ENCODE measurements around the gene FOXP1. TPM values are rescaled to one million over a fixed set of nuclear protein-coding genes. Genes with fewer than 3 reads are reported as not detected.
A peak's percentile ranks its signal among the peaks of the same experiment; 100 is the strongest.

Gene FOXP1
- total and polyA plus RNA-seq, 2 experiments from 2014 or later: 121 to 132 TPM

DNA sequence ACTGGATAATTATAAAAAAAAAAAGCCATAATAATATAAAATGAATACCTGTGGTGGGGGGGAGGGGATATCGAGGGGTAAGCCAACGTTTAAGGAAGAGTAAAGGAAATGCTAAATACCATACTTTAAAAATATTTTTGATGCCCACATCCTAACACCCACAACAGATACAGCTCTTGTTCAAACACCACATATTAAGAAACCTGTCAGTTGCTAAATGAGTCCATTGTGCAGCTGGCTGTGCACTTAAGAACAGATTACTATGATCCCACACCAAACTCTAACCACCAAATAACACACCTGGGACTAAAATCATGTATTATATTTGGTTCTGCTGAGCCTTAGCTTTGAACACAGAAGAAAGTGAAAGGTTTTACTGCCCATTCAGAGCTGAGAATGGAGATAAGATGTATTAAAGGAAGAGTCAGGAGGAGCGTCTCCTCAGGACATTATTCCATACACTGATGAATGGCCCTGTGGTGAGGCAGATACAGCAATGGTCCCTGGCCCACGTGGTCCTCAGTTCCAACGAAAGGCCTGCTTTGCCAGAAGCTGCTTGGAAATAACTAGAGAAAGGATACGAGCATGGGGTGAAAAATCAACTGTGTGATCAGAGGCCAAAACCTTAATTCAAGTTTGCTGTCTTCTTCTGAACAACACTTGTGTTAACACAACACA, 515.4 kb downstream of the FOXP1 start:
- H3K9me3 ChIP-seq (ENCODE audit: low read depth): no peaks in the 10 kb centered on the region
- H3K27me3 ChIP-seq: no peaks in the 10 kb centered on the region
- peaks cover 45% of the 10 kb centered on the region for H3K4me1 ChIP-seq (ENCODE audit: low read depth)
- TF ChIP-seq, protein P1, sequence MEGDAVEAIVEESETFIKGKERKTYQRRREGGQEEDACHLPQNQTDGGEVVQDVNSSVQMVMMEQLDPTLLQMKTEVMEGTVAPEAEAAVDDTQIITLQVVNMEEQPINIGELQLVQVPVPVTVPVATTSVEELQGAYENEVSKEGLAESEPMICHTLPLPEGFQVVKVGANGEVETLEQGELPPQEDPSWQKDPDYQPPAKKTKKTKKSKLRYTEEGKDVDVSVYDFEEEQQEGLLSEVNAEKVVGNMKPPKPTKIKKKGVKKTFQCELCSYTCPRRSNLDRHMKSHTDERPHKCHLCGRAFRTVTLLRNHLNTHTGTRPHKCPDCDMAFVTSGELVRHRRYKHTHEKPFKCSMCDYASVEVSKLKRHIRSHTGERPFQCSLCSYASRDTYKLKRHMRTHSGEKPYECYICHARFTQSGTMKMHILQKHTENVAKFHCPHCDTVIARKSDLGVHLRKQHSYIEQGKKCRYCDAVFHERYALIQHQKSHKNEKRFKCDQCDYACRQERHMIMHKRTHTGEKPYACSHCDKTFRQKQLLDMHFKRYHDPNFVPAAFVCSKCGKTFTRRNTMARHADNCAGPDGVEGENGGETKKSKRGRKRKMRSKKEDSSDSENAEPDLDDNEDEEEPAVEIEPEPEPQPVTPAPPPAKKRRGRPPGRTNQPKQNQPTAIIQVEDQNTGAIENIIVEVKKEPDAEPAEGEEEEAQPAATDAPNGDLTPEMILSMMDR (IDR thresholded peaks at IDR 0.05; ENCODE audit: low read depth, low read length): no peak
- no peak overlapping the region for H3K27ac ChIP-seq
- no peak for DNase-seq (ENCODE audit: low read depth in 1 of 2, low spot score in 1 of 2)
- no peak overlapping the region for H3K4me3 ChIP-seq
- no peaks in the 10 kb centered on the region for H3K36me3 ChIP-seq

DNA sequence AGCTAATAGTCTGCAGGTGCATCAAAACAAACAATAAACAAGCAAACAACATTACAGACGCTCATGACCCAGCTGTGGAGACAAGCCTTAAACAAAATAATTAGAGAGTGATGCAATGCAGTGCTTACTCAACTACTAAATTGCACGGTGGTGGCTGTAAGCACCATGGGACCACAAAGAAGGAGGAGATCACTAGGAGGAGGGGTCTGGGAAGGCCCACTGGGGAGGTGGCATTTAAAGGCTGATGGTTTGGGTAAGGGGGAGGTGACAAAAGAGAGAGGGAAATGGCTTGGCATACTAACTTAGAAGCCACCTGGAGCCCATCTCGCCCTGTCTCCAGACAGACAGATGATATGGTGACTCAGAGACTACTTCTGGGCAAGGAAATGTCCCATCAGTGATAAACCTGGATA, 516.7 kb downstream of the FOXP1 start:
- TF ChIP-seq, protein P1 (IDR thresholded peaks at IDR 0.05; ENCODE audit: low read depth, low read length): no peak
- peak overlapping the region; percentile 99 for H3K27ac ChIP-seq
- H3K27me3 ChIP-seq: no peaks in the 10 kb centered on the region
- DNase-seq (ENCODE audit: low read depth in 1 of 2, low spot score in 1 of 2): peak in 1 of 2 donors; percentile 71
- H3K36me3 ChIP-seq: no peaks in the 10 kb centered on the region
- H3K4me1 ChIP-seq (ENCODE audit: low read depth): peaks cover 45% of the 10 kb centered on the region
- peak overlapping the region; percentile 61 for H3K4me3 ChIP-seq
- H3K9me3 ChIP-seq (ENCODE audit: low read depth): no peaks in the 10 kb centered on the region

DNA sequence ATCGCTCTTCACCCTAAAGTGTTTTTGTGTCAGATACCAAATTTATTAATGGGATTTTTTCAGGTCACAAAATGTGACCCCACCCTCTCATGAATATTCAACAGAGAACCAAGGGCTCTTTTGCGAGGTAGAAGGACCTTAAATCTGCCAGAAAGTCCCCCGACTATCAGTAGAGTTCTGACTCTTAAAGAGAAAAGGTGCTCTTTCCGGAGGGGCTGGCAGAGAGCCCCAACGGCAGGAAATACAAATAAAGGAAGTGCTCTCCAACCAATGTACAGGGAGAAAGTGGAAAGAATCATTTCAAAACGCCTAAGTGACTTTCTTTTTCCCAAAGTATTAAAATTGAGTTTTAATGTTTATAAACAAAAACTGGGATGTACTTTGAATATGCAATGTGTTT, 517.2 kb downstream of the FOXP1 start:
- H3K27me3 ChIP-seq: no peaks in the 10 kb centered on the region
- H3K36me3 ChIP-seq: no peaks in the 10 kb centered on the region
- TF ChIP-seq, protein P1 (IDR thresholded peaks at IDR 0.05; ENCODE audit: low read depth, low read length): no peak
- DNase-seq (ENCODE audit: low read depth in 1 of 2, low spot score in 1 of 2): no peak
- peak overlapping the region; percentile 61 for H3K4me3 ChIP-seq
- peak overlapping the region; percentile 99 for H3K27ac ChIP-seq
- peaks cover 46% of the 10 kb centered on the region for H3K4me1 ChIP-seq (ENCODE audit: low read depth)
- H3K9me3 ChIP-seq (ENCODE audit: low read depth): no peaks in the 10 kb centered on the region

DNA sequence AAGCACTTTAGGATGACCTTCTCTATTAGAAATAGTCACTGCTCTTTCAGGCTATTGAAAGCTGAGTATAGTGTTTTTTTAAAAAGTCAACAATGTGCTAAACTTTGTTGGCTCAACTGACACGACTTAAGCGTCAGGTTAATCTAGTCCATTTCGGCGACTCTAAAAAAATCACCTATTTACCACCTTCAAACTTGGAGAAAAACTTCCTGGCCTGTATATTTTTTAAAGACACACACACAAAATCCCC, 517.8 kb downstream of the FOXP1 start:
- Histone ChIP-seq H3K27me3 (no peaks in the 10 kb centered on the region), H3K4me1 (ENCODE audit: low read depth) (peaks cover 46% of the 10 kb centered on the region), H3K4me3 (peak overlapping the region; percentile 61), H3K27ac (peak overlapping the region; percentile 99), H3K9me3 (ENCODE audit: low read depth) (no peaks in the 10 kb centered on the region), H3K36me3 (no peaks in the 10 kb centered on the region)
- DNase-seq (ENCODE audit: low read depth in 1 of 2, low spot score in 1 of 2): no peak
- TF ChIP-seq, protein P1 (IDR thresholded peaks at IDR 0.05; ENCODE audit: low read depth, low read length): no peak

DNA sequence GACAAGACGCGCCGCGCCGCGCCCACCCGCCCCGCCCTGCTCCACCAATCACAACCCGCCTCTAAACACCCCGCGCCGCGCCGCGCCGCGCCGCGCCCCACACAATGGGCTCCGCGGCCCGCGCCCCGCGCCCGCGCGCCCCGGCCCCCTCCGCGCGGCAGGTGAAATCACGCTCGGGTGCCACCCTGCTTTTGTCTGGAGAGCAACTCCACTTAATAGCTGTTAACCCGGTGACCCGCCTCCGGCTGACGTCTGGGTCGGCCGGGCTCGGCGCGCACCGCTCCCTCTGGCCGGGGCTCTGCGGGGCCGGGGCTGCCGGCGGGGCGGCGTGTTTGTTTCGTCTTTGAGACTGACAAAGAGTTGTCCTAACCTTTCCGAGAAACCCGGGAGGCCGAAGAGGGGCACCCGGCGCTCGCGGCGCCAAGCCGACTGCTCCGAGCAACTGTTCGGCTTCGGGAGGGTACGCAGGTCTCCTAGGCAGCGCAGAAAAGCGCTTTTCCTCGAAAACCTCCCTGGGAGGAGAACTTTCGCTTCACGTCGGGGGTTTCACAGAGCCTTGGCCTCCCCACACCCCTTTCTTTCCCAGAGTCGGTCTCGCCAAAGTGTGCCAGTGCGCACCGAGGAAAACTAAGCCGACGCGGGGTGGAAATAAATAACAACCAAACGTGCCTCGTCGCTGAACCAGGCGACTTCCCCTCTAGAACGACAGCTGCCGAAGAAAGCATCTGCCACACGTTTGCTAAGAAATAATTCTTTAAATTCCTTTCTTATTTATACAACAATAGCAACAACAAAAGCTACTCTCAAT, 518.4 kb downstream of the FOXP1 start:
- H3K4me3 ChIP-seq: peak overlapping the region; percentile 61
- H3K36me3 ChIP-seq: no peaks in the 10 kb centered on the region
- TF ChIP-seq, protein P1 (IDR thresholded peaks at IDR 0.05; ENCODE audit: low read depth, low read length): no peak
- DNase-seq (ENCODE audit: low read depth in 1 of 2, low spot score in 1 of 2): peak; percentile 51 to 80
- no peaks in the 10 kb centered on the region for H3K9me3 ChIP-seq (ENCODE audit: low read depth)
- H3K4me1 ChIP-seq (ENCODE audit: low read depth): peaks cover 46% of the 10 kb centered on the region
- H3K27ac ChIP-seq: peak overlapping the region; percentile 99
- no peaks in the 10 kb centered on the region for H3K27me3 ChIP-seq

Measured in cardiac muscle cell (in vitro differentiated cells and primary cell).